ENCODE results near the gene JUP. TPM values are rescaled to one million over a fixed set of nuclear protein-coding genes. Genes with fewer than 3 reads are reported as not detected.

The JUP gene
- total and polyA plus RNA-seq, 2 of the 13 experiments (the other 11 are each of a cell fraction or from before 2014, with no cell fraction given) = 12.1 to 20.6 TPM

GRCh38 chr17:41739661-41740352, 46.7 kb downstream of the JUP start (continued):
- TF ChIP-seq GLMP (CRISPR knock-in tag; IDR thresholded peaks at IDR 0.05; ENCODE audit: borderline replicate concordance) = no peak
- TF ChIP-seq ZNF367 (CRISPR knock-in tag; IDR thresholded peaks at IDR 0.05; ENCODE audit: borderline replicate concordance) = no peak
- TF ChIP-seq SUZ12 (IDR thresholded peaks at IDR 0.05; ENCODE audit: low read depth, low read length) = no peak
- TF ChIP-seq RERE (CRISPR knock-in tag; IDR thresholded peaks at IDR 0.05; ENCODE audit: low read depth) = no peak
- TF ChIP-seq ZNF326 (CRISPR knock-in tag; IDR thresholded peaks at IDR 0.05; ENCODE audit: borderline replicate concordance) = no peak
- TF ChIP-seq MZF1 (CRISPR knock-in tag; IDR thresholded peaks at IDR 0.05; ENCODE audit: borderline replicate concordance) = 0 out of 2 replicates have a peak, but pooled peaks have one; percentile 30
- TF ChIP-seq, protein P1, sequence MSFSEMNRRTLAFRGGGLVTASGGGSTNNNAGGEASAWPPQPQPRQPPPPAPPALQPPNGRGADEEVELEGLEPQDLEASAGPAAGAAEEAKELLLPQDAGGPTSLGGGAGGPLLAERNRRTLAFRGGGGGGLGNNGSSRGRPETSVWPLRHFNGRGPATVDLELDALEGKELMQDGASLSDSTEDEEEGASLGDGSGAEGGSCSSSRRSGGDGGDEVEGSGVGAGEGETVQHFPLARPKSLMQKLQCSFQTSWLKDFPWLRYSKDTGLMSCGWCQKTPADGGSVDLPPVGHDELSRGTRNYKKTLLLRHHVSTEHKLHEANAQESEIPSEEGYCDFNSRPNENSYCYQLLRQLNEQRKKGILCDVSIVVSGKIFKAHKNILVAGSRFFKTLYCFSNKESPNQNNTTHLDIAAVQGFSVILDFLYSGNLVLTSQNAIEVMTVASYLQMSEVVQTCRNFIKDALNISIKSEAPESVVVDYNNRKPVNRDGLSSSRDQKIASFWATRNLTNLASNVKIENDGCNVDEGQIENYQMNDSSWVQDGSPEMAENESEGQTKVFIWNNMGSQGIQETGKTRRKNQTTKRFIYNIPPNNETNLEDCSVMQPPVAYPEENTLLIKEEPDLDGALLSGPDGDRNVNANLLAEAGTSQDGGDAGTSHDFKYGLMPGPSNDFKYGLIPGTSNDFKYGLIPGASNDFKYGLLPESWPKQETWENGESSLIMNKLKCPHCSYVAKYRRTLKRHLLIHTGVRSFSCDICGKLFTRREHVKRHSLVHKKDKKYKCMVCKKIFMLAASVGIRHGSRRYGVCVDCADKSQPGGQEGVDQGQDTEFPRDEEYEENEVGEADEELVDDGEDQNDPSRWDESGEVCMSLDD (CRISPR knock-in tag; IDR thresholded peaks at IDR 0.05; ENCODE audit: borderline replicate concordance) = no peak
- 0 out of 2 replicates have a peak, but pooled peaks have one; percentile 1 for TF ChIP-seq MYC (CRISPR knock-in tag; IDR thresholded peaks at IDR 0.05; ENCODE audit: borderline replicate concordance)
- TF ChIP-seq TBL1XR1 (IDR thresholded peaks at IDR 0.05; ENCODE audit: borderline replicate concordance, low read length, partially characterized antibody) = no peak
- TF ChIP-seq, protein P2, sequence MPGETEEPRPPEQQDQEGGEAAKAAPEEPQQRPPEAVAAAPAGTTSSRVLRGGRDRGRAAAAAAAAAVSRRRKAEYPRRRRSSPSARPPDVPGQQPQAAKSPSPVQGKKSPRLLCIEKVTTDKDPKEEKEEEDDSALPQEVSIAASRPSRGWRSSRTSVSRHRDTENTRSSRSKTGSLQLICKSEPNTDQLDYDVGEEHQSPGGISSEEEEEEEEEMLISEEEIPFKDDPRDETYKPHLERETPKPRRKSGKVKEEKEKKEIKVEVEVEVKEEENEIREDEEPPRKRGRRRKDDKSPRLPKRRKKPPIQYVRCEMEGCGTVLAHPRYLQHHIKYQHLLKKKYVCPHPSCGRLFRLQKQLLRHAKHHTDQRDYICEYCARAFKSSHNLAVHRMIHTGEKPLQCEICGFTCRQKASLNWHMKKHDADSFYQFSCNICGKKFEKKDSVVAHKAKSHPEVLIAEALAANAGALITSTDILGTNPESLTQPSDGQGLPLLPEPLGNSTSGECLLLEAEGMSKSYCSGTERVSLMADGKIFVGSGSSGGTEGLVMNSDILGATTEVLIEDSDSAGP (CRISPR knock-in tag; IDR thresholded peaks at IDR 0.05; ENCODE audit: borderline replicate concordance) = 0 out of 2 replicates have a peak, but pooled peaks have one; percentile 23
- TF ChIP-seq NAIF1 (CRISPR knock-in tag; IDR thresholded peaks at IDR 0.05; ENCODE audit: borderline replicate concordance) = no peak
- TF ChIP-seq NFIC (IDR thresholded peaks at IDR 0.05; ENCODE audit: low read length) = no peak
- no peak for TF ChIP-seq NR2F1 (CRISPR knock-in tag; IDR thresholded peaks at IDR 0.05)
- TF ChIP-seq, protein P3, sequence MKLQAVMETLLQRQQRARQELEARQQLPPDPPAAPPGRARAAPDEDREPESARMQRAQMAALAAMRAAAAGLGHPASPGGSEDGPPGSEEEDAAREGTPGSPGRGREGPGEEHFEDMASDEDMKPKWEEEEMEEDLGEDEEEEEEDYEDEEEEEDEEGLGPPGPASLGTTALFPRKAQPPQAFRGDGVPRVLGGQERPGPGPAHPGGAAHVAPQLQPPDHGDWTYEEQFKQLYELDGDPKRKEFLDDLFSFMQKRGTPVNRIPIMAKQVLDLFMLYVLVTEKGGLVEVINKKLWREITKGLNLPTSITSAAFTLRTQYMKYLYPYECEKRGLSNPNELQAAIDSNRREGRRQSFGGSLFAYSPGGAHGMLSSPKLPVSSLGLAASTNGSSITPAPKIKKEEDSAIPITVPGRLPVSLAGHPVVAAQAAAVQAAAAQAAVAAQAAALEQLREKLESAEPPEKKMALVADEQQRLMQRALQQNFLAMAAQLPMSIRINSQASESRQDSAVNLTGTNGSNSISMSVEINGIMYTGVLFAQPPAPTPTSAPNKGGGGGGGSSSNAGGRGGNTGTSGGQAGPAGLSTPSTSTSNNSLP (IDR thresholded peaks at IDR 0.05; ENCODE audit: low read depth, low read length) = 0 out of 2 replicates have a peak, but pooled peaks have one; percentile 11
